Measurements from ENCODE around the gene HDDC3. TPM values are rescaled to one million over a fixed set of nuclear protein-coding genes. Genes with fewer than 3 reads are reported as not detected.

The HDDC3 gene
- total RNA-seq, 2 donors from 2014 or later, result 14.9 to 17.9 TPM

DNA sequence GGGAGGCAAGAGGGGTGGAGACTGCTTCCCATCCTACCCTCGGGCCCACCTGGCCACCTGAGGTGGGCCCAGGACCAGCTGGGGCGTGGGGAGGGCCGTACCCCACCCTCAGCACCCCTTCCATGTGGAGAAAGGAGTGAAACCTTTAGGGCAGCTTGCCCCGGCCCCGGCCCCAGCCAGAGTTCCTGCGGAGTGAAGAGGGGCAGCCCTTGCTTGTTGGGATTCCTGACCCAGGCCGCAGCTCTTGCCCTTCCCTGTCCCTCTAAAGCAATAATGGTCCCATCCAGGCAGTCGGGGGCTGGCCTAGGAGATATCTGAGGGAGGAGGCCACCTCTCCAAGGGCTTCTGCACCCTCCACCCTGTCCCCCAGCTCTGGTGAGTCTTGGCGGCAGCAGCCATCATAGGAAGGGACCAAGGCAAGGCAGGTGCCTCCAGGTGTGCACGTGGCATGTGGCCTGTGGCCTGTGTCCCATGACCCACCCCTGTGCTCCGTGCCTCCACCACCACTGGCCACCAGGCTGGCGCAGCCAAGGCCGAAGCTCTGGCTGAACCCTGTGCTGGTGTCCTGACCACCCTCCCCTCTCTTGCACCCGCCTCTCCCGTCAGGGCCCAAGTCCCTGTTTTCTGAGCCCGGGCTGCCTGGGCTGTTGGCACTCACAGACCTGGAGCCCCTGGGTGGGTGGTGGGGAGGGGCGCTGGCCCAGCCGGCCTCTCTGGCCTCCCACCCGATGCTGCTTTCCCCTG is 50.2 kb downstream of the HDDC3 start:
- Histone ChIP-seq H3K4me1 (peaks cover 0 to 45% of the 10 kb centered on the region in 2 donors), H3K4me3 (no peak overlapping the region), H3K9me3 (no peaks in the 10 kb centered on the region), H3K36me3 (peaks cover 56% of the 10 kb centered on the region), H3K27me3 (no peaks in the 10 kb centered on the region), H3K27ac (peak overlapping the region; percentile 94)
- no peak for TF ChIP-seq CTCF (IDR thresholded peaks at IDR 0.05)
- DNase-seq (ENCODE audit: low spot score), result no peak

DNA sequence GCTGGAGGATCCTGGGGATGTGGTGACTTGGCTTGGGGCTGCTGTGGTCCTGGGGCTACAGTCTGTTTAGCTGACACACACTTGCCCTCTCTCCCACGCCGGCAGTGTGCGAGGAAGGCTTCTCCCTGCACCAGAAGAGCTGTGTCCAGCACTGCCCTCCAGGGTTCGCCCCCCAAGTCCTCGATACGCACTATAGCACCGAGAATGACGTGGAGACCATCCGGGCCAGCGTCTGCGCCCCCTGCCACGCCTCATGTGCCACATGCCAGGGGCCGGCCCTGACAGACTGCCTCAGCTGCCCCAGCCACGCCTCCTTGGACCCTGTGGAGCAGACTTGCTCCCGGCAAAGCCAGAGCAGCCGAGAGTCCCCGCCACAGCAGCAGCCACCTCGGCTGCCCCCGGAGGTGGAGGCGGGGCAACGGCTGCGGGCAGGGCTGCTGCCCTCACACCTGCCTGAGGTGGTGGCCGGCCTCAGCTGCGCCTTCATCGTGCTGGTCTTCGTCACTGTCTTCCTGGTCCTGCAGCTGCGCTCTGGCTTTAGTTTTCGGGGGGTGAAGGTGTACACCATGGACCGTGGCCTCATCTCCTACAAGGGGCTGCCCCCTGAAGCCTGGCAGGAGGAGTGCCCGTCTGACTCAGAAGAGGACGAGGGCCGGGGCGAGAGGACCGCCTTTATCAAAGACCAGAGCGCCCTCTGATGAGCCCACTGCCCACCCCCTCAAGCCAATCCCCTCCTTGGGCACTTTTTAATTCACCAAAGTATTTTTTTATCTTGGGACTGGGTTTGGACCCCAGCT is 51.0 kb downstream of the HDDC3 start:
- Histone ChIP-seq H3K27ac (no peak overlapping the region), H3K4me3 (no peak overlapping the region), H3K4me1 (peaks cover 0 to 37% of the 10 kb centered on the region in 2 donors), H3K9me3 (no peaks in the 10 kb centered on the region), H3K36me3 (peaks cover 59% of the 10 kb centered on the region), H3K27me3 (no peaks in the 10 kb centered on the region)
- DNase-seq (ENCODE audit: low spot score), result no peak
- TF ChIP-seq CTCF (IDR thresholded peaks at IDR 0.05), result no peak

DNA sequence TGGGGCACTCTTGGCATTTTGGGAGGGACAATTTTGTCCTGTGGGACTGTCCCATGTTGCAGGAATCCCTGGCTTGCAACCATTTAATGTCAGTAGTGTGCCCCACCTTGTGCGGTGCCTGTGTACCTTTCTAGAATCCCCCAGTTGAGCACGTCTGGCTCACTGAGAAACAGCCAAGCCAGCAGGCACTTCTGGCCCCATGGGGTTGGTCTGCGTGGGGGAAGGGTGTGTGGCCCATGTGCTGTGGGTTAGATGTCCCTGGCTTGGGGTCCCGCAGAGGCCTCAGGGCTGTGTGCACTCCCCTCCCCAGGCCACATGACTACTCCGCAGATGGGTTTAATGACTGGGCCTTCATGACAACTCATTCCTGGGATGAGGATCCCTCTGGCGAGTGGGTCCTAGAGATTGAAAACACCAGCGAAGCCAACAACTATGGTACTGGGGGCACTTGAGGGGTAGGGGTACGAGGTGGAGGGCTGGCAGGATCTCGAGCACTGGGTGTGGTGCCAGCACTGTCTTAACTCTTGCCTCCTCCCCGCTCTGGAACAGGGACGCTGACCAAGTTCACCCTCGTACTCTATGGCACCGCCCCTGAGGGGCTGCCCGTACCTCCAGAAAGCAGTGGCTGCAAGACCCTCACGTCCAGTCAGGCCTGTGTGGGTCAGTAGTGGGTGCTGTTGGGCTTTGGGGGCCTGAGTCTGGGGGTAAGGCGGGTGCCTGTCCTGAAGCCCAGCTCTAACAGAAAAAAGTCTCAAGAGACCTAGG is 51.8 kb downstream of the HDDC3 start:
- Histone ChIP-seq H3K4me1 (peaks cover 0 to 29% of the 10 kb centered on the region in 2 donors), H3K27ac (no peak overlapping the region), H3K9me3 (no peaks in the 10 kb centered on the region), H3K4me3 (no peak overlapping the region), H3K36me3 (peaks cover 67% of the 10 kb centered on the region), H3K27me3 (no peaks in the 10 kb centered on the region)
- TF ChIP-seq CTCF (IDR thresholded peaks at IDR 0.05), result no peak
- DNase-seq (ENCODE audit: low spot score), result no peak

Other genes starting within 250 kb of the HDDC3 start
- gene BLM, start 215.2 kb downstream of the HDDC3 start, total RNA-seq, result 10 to 100 TPM; 19.3 to 26.7 TPM
- gene FURIN, start 64.0 kb downstream of the HDDC3 start, total RNA-seq, result 10 to 100 TPM; 57.1 to 82.8 TPM
- gene FES, start 48.0 kb downstream of the HDDC3 start, total RNA-seq, result 10 to 100 TPM in 1 of 2 donors, 1 to 10 TPM in 1; 9.3 to 14.9 TPM
- 10 to 100 TPM; 41.7 to 42.3 TPM for gene MAN2A2, start 29.2 kb downstream of the HDDC3 start, total RNA-seq
- gene UNC45A, start 2.7 kb upstream of the HDDC3 start, total RNA-seq, result 10 to 100 TPM; 17.4 to 19.0 TPM
- gene RCCD1, start 22.3 kb upstream of the HDDC3 start, total RNA-seq, result 1 to 10 TPM; 6.8 to 9.5 TPM
- gene PRC1, start 62.0 kb upstream of the HDDC3 start, total RNA-seq, result 10 to 100 TPM in 1 of 2 donors, 1 to 10 TPM in 1; 4.8 to 12.9 TPM
- 1 to 10 TPM; 5.8 to 6.1 TPM for gene VPS33B, start 90.0 kb upstream of the HDDC3 start, total RNA-seq
- gene SV2B, start 167.7 kb upstream of the HDDC3 start, total RNA-seq, result under 1 TPM; 0.24 to 0.56 TPM

All from right atrium auricular region (tissue), 2 donors.